ENCODE data around the gene FAM193A.
"Not testable (repeated sequence)": the region's sequence is repeated elsewhere in the genome, so short reads cannot be mapped to it uniquely, and the experiment has no call there.

The FAM193A gene

DNA sequence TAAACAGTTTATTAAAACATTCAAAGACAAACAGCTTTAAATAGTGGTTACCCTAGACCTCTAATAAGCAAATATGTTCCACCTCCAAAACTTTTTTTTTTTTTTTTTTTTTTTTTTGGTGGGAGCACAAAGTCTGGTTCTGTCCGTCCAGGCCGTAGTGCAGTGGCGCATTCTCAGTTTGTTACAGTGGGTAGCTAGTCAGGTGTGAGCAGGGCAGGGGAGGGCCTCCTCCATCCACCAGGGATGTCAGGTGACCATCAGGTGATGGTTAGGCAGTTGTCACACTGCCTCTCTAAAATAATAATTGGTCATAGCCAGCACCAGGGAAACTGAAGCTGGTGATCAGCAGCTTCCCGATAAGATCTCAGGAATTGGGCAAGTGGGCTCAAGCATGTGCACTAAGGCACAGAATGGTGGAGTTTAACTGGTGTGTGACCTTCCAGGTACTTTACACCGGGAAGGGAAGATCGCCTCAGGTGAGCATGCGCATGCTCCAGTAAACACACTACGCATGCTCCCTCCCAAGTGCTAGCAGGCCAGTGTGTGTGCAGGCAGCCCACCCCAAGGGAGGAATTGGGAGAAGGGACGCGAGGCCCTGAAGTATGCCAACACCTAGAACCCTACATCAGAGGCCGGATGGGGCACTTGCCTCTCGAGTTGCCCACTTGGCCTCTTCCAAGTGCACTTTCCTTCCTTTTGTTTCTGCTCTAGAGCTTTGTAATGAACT lies 192.5 kb downstream of the FAM193A start:
- Mint-ChIP-seq H3K27ac (no peak overlapping the region), H3K4me3 (no peak overlapping the region), H3K9me3 (no peaks in the 10 kb centered on the region), H3K27me3 (ENCODE audit: low read depth) (no peaks in the 10 kb centered on the region), H3K4me1 (ENCODE audit: low read depth) (peaks cover 9% of the 10 kb centered on the region), H3K36me3 (ENCODE audit: low read depth) (peaks cover 25% of the 10 kb centered on the region)

DNA sequence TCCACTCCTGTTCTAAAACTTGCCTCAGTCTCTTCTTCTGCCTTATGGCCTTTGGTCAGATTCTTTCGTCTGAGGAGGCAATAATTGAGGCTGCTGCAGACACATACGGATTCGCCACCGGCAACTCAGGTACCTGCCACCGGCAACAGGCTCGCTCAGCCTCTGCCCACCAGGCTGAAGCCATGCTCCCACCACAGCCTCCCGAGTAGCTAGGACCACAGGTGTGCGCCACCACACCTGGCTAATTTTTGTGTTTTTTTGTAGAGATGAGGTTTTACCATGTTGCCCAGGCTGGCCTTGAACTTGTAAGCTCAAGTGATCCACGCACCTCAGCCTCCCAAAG lies 193.1 kb downstream of the FAM193A start:
- Mint-ChIP-seq H3K4me1 (ENCODE audit: low read depth) (peaks cover 7% of the 10 kb centered on the region), H3K4me3 (no peak overlapping the region), H3K27me3 (ENCODE audit: low read depth) (no peaks in the 10 kb centered on the region), H3K9me3 (no peaks in the 10 kb centered on the region), H3K27ac (no peak overlapping the region), H3K36me3 (ENCODE audit: low read depth) (peaks cover 29% of the 10 kb centered on the region)

DNA sequence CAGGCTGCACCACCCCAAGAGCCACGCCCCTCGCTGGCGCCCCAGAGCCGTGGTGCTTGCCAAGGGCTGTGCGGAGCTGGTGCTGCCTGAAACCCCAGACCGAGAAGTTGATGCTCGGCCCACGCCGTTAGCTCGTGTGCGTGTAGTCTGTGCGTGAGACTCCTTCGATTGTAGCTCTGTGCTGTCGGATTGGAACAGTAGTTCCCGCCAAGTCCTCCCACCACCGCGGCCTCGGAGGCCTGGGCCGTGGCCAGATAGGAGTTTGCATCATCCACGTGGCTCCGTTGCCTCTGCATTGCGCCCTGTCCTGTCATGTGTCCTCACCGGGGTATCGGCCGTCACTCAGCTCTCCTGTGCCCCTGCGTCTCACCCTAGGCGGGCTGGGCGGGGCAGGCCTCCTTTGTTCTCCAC lies 195.5 kb downstream of the FAM193A start:
- Mint-ChIP-seq H3K4me3 (no peak overlapping the region), H3K9me3 (peaks cover 14% of the 10 kb centered on the region), H3K27ac (no peak overlapping the region), H3K27me3 (ENCODE audit: low read depth) (no peaks in the 10 kb centered on the region), H3K36me3 (ENCODE audit: low read depth) (peaks cover 47% of the 10 kb centered on the region), H3K4me1 (ENCODE audit: low read depth) (peaks cover 9% of the 10 kb centered on the region)

DNA sequence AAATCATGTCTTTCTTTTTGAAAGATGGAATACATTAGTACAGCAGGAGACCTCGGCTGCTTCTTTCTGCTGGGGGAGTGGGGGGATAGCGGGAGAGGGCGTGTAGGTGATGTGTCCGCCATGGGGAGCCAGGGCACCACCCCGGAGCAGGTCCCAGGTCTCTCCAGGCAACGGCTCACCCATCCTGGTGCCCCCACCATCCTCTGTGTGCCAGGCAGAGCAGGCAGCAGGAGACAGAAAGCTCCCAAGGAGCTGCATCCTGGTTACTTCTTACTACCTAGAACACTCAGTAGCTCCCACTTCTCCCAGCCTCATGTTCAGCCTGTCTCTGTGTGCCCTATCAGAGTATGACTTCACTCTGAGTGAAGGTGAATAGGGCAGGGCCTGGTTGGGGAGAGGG lies 196.1 kb downstream of the FAM193A start:
- H3K27me3 Mint-ChIP-seq (ENCODE audit: low read depth): no peaks in the 10 kb centered on the region
- H3K27ac Mint-ChIP-seq: peak overlapping the region; percentile 36
- no peak overlapping the region for H3K4me3 Mint-ChIP-seq
- peaks cover 47% of the 10 kb centered on the region for H3K36me3 Mint-ChIP-seq (ENCODE audit: low read depth)
- peaks cover 9% of the 10 kb centered on the region for H3K4me1 Mint-ChIP-seq (ENCODE audit: low read depth)
- peaks cover 14% of the 10 kb centered on the region for H3K9me3 Mint-ChIP-seq

DNA sequence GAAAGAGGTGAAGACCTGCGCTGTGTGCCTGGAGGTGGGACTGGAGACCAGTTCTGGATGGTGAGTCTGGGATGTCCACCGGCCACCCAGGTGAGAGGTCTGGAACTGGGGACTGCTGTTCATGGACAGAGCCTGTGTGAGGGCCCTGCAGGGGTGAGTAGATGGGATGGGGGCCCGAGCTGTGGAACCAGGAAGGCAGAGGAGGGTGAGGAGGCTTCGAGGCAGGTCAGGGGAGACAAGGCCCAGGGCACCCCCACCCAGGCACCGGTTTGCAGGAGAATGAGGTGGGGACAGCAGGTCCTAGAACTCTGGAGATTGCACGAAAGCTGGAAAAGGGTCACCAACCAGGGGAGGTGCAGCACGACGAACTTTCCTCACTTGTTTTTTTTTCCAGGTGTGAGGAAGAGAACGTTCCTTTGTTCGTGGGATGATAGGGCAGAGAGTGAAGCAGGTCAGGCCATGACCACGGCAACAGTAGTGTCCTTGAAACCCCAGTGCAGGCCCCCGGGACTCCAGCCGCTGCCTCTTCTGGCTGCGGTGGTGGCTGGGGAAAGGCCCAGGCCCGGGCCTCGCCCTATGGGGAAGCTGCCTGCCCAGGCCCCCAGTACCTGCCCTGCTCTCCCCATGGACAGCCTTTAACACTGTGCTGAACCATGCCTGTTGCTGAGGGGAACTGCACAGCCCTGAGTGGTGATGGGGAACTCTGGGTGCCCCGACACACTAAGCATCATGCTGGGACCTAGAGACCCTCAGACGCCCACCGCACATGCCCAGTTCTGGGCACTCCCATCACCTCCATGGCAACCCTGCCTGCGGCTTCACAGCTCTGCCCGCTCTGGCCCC lies 196.8 kb downstream of the FAM193A start:
- Mint-ChIP-seq H3K4me1 (ENCODE audit: low read depth) (peaks cover 9% of the 10 kb centered on the region), H3K27me3 (ENCODE audit: low read depth) (no peaks in the 10 kb centered on the region), H3K27ac (peak overlapping the region; percentile 36), H3K36me3 (ENCODE audit: low read depth) (peaks cover 50% of the 10 kb centered on the region), H3K9me3 (peaks cover 14% of the 10 kb centered on the region), H3K4me3 (no peak overlapping the region)

DNA sequence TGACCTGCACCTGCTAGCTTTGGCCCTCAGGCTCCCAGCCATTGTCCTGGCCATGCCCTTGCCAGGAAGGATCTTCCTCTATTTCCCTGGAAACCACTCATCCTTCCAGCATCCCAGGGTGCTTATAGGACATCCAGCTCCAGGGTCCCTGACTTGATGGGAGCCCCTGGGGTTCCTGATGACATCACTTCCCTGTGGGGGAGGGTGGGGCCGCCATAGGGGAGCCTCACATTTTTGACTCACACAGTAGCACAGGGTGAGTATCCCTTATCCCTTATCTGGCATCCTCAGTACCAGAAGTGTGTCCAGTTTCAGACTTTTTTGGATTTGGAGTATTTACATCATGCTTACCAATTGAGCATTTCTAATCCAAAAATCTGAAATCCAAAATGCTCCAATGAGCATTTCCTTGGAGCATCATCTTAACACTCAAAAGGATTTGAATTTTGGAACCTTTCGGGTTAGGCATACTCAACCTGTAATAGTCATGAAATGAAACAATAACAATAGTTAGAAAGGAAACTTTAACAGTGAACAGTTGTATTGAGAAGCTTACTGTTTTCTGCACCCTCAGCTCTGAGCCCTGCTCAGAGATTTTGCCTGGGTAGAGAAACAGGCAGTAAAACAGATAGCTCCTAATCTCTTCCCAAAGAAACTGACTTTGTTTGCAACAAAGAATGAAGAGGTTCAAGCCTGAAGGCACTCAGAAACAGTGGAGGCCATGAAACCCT lies 197.6 kb downstream of the FAM193A start:
- Mint-ChIP-seq H3K36me3 (ENCODE audit: low read depth) (peaks cover 54% of the 10 kb centered on the region), H3K4me3 (no peak overlapping the region), H3K9me3 (peaks cover 14% of the 10 kb centered on the region), H3K4me1 (ENCODE audit: low read depth) (peaks cover 9% of the 10 kb centered on the region), H3K27me3 (ENCODE audit: low read depth) (no peaks in the 10 kb centered on the region), H3K27ac (peak overlapping the region; percentile 7)

DNA sequence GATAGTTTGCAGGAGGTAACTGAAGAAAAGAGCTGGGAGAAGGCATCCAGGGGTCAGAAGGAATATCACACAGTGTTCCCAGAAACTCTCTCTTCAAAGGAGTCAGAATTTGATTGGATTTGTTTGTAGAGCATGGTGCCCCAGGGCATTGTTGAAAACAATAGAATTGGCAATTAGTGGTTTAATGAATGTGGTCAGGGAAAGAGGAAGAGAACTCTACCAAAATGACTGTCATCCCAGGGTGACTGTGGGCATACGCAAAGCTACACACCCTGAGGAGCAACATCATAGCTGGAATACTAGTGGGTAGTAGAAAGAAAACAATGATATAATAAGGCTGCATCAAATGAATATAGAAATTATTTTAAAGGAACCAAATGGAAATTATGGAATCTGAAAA lies 198.2 kb downstream of the FAM193A start:
- peaks cover 14% of the 10 kb centered on the region for H3K9me3 Mint-ChIP-seq
- no peak overlapping the region for H3K4me3 Mint-ChIP-seq

DNA sequence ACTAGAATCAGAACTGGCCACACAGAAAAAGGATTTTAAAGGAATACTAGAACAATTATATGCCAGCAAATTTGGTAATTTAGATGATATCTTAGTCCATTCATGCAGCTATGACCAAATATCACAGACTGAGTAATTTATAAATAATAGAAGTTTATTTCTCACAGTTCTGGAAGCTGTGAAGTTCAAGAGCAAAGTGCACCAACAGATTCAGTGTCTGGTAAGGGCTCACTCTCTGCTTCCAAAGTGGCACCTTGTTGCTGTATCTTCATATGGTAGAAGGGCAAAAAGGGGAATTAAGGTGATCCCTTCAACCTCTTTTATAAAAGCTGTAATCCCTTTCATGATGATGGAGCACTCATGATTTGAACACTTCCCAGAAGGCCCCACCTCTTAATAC lies 199.4 kb downstream of the FAM193A start:
- Mint-ChIP-seq H3K4me1 (ENCODE audit: low read depth) (peaks cover 9% of the 10 kb centered on the region), H3K9me3 (peaks cover 14% of the 10 kb centered on the region), H3K4me3 (no peak overlapping the region), H3K36me3 (ENCODE audit: low read depth) (peaks cover 51% of the 10 kb centered on the region), H3K27ac (no peak overlapping the region), H3K27me3 (ENCODE audit: low read depth) (no peaks in the 10 kb centered on the region)

More for the DNA sequence above, 198.2 kb downstream of the FAM193A start:
- Mint-ChIP-seq H3K4me1 (ENCODE audit: low read depth) (peaks cover 9% of the 10 kb centered on the region), H3K36me3 (ENCODE audit: low read depth) (peaks cover 49% of the 10 kb centered on the region), H3K27ac (peak overlapping the region; percentile 7), H3K27me3 (ENCODE audit: low read depth) (no peaks in the 10 kb centered on the region)

DNA sequence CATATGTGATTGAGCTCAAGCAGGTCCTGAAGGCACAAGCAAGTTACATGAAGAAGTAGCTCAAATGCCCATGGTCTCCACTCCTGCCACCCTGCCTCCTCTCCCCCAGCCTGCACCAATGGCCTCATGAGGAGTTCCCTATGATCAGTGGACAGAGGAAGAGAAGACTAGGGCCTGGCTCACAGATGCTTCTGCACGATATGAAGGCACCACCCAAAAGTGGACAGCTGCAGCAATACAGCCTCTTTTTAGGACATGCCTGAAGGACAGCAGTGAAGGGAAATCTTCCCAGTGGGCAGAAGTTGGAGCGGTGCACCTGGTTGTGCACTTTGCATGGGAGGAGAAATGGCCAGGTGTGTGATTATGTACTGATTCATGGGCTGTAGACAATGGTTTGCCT lies 201.8 kb downstream of the FAM193A start:
- Mint-ChIP-seq H3K9me3 (peaks cover 14% of the 10 kb centered on the region), H3K36me3 (ENCODE audit: low read depth) (peaks cover 48% of the 10 kb centered on the region), H3K4me1 (ENCODE audit: low read depth) (peaks cover 12% of the 10 kb centered on the region)
- not testable (repeated sequence) for H3K27me3 Mint-ChIP-seq (ENCODE audit: low read depth); H3K4me3 Mint-ChIP-seq; H3K27ac Mint-ChIP-seq

DNA sequence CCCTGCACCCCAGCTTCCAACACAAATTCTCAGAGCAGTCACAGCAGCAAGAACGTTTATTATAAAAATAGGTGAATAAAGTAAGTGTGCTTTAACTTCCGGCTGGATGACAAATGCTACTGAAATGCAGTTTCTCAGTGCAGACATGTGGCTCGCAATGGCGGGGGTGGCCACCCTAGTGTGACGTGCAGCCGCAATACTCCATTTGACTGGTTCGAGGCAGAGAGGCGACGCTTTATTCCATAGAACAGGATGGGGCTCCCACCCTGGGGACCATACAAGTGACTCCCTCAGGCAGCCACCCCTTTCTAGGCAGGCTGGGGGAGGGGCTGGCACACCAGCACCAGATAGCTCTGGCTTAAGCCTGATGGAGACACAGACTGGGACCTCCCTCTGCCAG lies 205.2 kb downstream of the FAM193A start:
- H3K4me3 Mint-ChIP-seq: no peak overlapping the region
- H3K9me3 Mint-ChIP-seq: peaks cover 2% of the 10 kb centered on the region
- peaks cover 38% of the 10 kb centered on the region for H3K4me1 Mint-ChIP-seq (ENCODE audit: low read depth)
- no peak overlapping the region for H3K27ac Mint-ChIP-seq
- H3K27me3 Mint-ChIP-seq (ENCODE audit: low read depth): no peaks in the 10 kb centered on the region
- H3K36me3 Mint-ChIP-seq (ENCODE audit: low read depth): peaks cover 57% of the 10 kb centered on the region

DNA sequence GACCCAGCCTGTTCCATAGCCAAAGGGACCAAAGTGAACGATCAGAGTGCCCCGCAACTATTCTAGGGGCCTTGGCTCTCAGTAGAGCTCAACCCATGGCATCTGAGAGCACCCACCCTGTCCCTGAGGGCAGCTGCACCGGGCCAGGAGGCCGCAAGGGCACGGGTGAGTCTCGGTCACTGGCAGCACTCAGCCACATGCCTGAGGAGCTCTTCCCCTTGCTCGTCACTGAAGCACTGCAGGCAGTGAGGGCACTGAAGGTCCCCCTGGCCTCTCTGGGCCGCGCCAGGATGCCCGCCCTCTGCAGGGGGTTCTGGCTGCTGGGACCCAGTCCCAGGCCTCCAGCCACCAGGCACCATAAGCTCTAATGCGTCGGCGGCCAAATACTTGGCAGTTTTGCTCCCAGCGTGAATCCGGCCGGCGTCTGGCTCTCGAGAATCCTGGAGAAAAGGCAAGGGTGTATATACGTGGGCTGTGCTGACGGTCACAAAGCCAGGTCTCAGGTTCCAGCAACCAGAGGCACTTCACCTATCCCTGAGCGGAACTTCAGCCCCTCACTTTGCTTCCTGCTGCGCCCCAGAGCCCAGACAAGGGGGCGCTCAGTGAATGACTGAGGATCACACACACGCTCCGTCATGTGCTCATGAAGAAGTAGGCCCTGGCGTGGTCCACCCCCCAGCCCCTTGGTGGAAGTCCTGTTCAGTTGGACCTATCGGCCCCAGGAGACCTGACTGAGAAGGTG lies 205.8 kb downstream of the FAM193A start:
- Mint-ChIP-seq H3K27ac (peak overlapping the region; percentile 45), H3K4me3 (no peak overlapping the region), H3K36me3 (ENCODE audit: low read depth) (peaks cover 60% of the 10 kb centered on the region), H3K4me1 (ENCODE audit: low read depth) (peaks cover 44% of the 10 kb centered on the region), H3K9me3 (no peaks in the 10 kb centered on the region), H3K27me3 (ENCODE audit: low read depth) (no peaks in the 10 kb centered on the region)

DNA sequence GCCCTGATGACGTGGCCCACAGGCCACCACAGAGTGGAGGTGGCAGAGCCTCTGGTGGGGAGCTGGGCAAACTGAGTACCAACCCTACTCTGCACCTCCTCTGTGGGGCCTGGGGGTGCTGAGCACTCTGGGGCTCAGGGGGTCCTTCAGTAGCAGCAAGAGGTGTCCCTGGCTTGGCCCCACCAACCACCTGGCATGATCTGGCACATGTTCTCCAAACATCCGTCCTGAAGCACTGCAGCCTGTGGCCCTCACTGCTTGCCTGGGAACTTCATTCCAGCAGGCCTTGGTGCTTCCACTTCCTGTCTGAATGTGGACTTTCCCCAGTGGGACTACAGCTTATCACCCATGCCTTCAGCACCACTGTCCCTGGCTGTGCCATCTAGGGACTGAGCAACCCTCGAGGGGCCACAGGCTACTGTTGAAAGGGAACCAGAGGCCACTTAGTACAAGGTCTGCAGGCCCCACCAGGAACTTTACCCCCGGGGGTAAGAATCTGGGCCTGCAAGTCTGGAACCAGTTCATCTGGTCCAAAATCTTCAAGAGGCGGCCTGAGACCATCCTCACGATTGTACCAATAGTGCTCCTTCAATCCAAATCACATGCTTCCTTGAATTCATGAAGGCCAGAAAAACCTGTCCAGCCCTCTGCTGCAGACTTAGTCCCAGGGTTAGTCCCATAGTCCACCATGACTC lies 206.5 kb downstream of the FAM193A start:
- Mint-ChIP-seq H3K27ac (peak overlapping the region; percentile 45), H3K36me3 (ENCODE audit: low read depth) (peaks cover 67% of the 10 kb centered on the region), H3K27me3 (ENCODE audit: low read depth) (no peaks in the 10 kb centered on the region), H3K4me1 (ENCODE audit: low read depth) (peaks cover 51% of the 10 kb centered on the region), H3K9me3 (no peaks in the 10 kb centered on the region), H3K4me3 (no peak overlapping the region)

DNA sequence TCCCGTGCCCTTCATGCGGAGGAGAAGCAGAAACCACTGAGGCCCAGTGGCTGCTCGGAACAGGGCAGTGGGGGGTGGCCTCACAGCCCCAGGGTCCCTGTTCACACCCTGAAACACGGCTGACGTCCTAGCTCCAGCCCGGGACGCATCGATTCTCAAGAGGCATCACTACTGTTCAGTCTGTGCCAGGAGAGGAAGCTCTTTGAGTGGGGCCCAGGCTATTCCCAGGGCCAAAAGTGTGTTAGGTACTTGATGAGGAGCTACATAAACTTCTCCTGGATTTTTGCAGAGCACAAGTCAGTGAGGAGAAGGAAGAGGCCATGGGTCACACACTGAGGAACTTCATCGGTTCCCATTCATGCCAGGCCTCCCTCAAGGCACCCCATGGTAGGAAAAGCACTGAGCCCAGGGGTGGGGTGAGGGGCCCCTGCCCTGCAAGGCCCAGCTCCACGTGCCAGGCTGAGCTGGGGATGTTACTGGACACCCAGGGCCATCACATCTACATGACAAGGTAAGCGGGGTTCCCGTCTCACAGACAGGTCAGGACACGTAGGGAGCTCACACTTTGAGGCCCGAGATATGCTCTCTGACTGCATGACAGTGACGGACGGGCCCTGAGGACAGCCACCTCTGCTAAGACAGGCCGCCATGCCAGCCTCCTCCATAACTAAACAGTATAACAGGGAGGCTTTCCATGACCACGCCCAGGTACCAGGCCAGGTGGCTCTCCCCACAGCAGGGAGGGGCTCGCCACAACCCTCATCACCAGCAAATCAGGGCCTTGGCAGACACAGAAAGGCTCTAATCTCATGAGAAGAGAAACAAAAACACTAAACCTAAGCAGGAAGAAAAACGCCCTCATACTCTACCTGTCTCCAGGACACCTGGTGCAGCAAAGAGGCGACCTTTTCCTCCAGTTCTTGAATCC lies 207.3 kb downstream of the FAM193A start:
- no peaks in the 10 kb centered on the region for H3K27me3 Mint-ChIP-seq (ENCODE audit: low read depth)
- H3K36me3 Mint-ChIP-seq (ENCODE audit: low read depth): peaks cover 59% of the 10 kb centered on the region
- no peaks in the 10 kb centered on the region for H3K9me3 Mint-ChIP-seq
- no peak overlapping the region for H3K4me3 Mint-ChIP-seq
- H3K4me1 Mint-ChIP-seq (ENCODE audit: low read depth): peaks cover 51% of the 10 kb centered on the region
- peak overlapping the region; percentile 76 for H3K27ac Mint-ChIP-seq

Measured in T-helper 1 cell treated with Interleukin-12 subunit alpha and Interleukin-12 subunit beta and Interleukin-4 antibody, amounts not matched to agents 30 μg/mL and 1 μg/mL, for 36 hours (primary cell).